ENCODE measurements around the gene FHL2.

FHL2 gene

GRCh38 chr2:105358593-105358992, 40.3 kb downstream of the FHL2 start:
- Histone ChIP-seq H3K36me3 (ENCODE audit: control insufficient read depth, insufficient read depth, low read length) (peaks cover 14% of the 10 kb centered on the region), H3K4me1 (ENCODE audit: control insufficient read depth, insufficient read depth, low read length) (no peaks in the 10 kb centered on the region), H3K27me3 (ENCODE audit: control insufficient read depth, insufficient read depth, low read length) (no peaks in the 10 kb centered on the region), H3K9ac (ENCODE audit: low read depth, low read length) (no peak overlapping the region), H3K4me3 (ENCODE audit: low read depth, low read length) (no peak overlapping the region), H3K9me3 (ENCODE audit: control insufficient read depth, insufficient read depth, low read length) (no peaks in the 10 kb centered on the region)

GRCh38 chr2:105357122-105357521, 41.7 kb downstream of the FHL2 start:
- Histone ChIP-seq H3K9me3 (ENCODE audit: control insufficient read depth, insufficient read depth, low read length) (no peaks in the 10 kb centered on the region), H3K27me3 (ENCODE audit: control insufficient read depth, insufficient read depth, low read length) (no peaks in the 10 kb centered on the region), H3K9ac (ENCODE audit: low read depth, low read length) (no peak overlapping the region), H3K36me3 (ENCODE audit: control insufficient read depth, insufficient read depth, low read length) (peaks cover 7% of the 10 kb centered on the region), H3K4me3 (ENCODE audit: low read depth, low read length) (no peak overlapping the region), H3K4me1 (ENCODE audit: control insufficient read depth, insufficient read depth, low read length) (no peaks in the 10 kb centered on the region)

- Histone ChIP-seq H3K36me3 (ENCODE audit: control insufficient read depth, insufficient read depth, low read length) (peaks cover 11% of the 10 kb centered on the region), H3K4me1 (ENCODE audit: control insufficient read depth, insufficient read depth, low read length) (no peaks in the 10 kb centered on the region), H3K27me3 (ENCODE audit: control insufficient read depth, insufficient read depth, low read length) (no peaks in the 10 kb centered on the region), H3K9ac (ENCODE audit: low read depth, low read length) (no peak overlapping the region), H3K4me3 (ENCODE audit: low read depth, low read length) (no peak overlapping the region), H3K9me3 (ENCODE audit: control insufficient read depth, insufficient read depth, low read length) (no peaks in the 10 kb centered on the region)
Measured at GRCh38 chr2:105344704-105345345, 54.0 kb downstream of the FHL2 start.

- Histone ChIP-seq H3K4me3 (ENCODE audit: low read depth, low read length) (no peak overlapping the region), H3K9me3 (ENCODE audit: control insufficient read depth, insufficient read depth, low read length) (no peaks in the 10 kb centered on the region), H3K27me3 (ENCODE audit: control insufficient read depth, insufficient read depth, low read length) (no peaks in the 10 kb centered on the region), H3K36me3 (ENCODE audit: control insufficient read depth, insufficient read depth, low read length) (peaks cover 5% of the 10 kb centered on the region), H3K4me1 (ENCODE audit: control insufficient read depth, insufficient read depth, low read length) (no peaks in the 10 kb centered on the region), H3K9ac (ENCODE audit: low read depth, low read length) (no peak overlapping the region)
Measured at GRCh38 chr2:105339414-105339813, 59.4 kb downstream of the FHL2 start.

GRCh38 chr2:105338020-105338385, 60.8 kb downstream of the FHL2 start:
- H3K27me3 ChIP-seq (ENCODE audit: control insufficient read depth, insufficient read depth, low read length) = no peaks in the 10 kb centered on the region
- no peaks in the 10 kb centered on the region for H3K9me3 ChIP-seq (ENCODE audit: control insufficient read depth, insufficient read depth, low read length)
- no peaks in the 10 kb centered on the region for H3K4me1 ChIP-seq (ENCODE audit: control insufficient read depth, insufficient read depth, low read length)
- peaks cover 5% of the 10 kb centered on the region for H3K36me3 ChIP-seq (ENCODE audit: control insufficient read depth, insufficient read depth, low read length)
- H3K9ac ChIP-seq (ENCODE audit: low read depth, low read length) = peak overlapping the region; percentile 99
- H3K4me3 ChIP-seq (ENCODE audit: low read depth, low read length) = peak overlapping the region; percentile 69

- Histone ChIP-seq H3K9me3 (ENCODE audit: control insufficient read depth, insufficient read depth, low read length) (no peaks in the 10 kb centered on the region), H3K4me3 (ENCODE audit: low read depth, low read length) (peak within 1 kb of the TSS; percentile 69), H3K4me1 (ENCODE audit: control insufficient read depth, insufficient read depth, low read length) (no peaks in the 10 kb centered on the region), H3K9ac (ENCODE audit: low read depth, low read length) (peak within 1 kb of the TSS; percentile 99), H3K36me3 (ENCODE audit: control insufficient read depth, insufficient read depth, low read length) (peaks cover 5% of the 10 kb centered on the region), H3K27me3 (ENCODE audit: control insufficient read depth, insufficient read depth, low read length) (no peaks in the 10 kb centered on the region)
Measured at GRCh38 chr2:105337122-105338019, 61.5 kb downstream of the FHL2 start, which contains the start of gene C2orf49. TSS of gene C2orf49 (plus strand) at chr2:105337540. CDS start at chr2:105337588, 48 bp downstream.

GRCh38 chr2:105336786-105337121, 62.1 kb downstream of the FHL2 start:
- H3K9me3 ChIP-seq (ENCODE audit: control insufficient read depth, insufficient read depth, low read length) = no peaks in the 10 kb centered on the region
- peak overlapping the region; percentile 99 for H3K9ac ChIP-seq (ENCODE audit: low read depth, low read length)
- no peaks in the 10 kb centered on the region for H3K4me1 ChIP-seq (ENCODE audit: control insufficient read depth, insufficient read depth, low read length)
- H3K4me3 ChIP-seq (ENCODE audit: low read depth, low read length) = peak overlapping the region; percentile 69
- peaks cover 5% of the 10 kb centered on the region for H3K36me3 ChIP-seq (ENCODE audit: control insufficient read depth, insufficient read depth, low read length)
- H3K27me3 ChIP-seq (ENCODE audit: control insufficient read depth, insufficient read depth, low read length) = no peaks in the 10 kb centered on the region

- no peak overlapping the region for H3K9ac ChIP-seq (ENCODE audit: low read depth, low read length)
- no peak overlapping the region for H3K4me3 ChIP-seq (ENCODE audit: low read depth, low read length)
- no peaks in the 10 kb centered on the region for H3K36me3 ChIP-seq (ENCODE audit: control insufficient read depth, insufficient read depth, low read length)
- no peaks in the 10 kb centered on the region for H3K9me3 ChIP-seq (ENCODE audit: control insufficient read depth, insufficient read depth, low read length)
- peaks cover 7% of the 10 kb centered on the region for H3K27me3 ChIP-seq (ENCODE audit: control insufficient read depth, insufficient read depth, low read length)
- H3K4me1 ChIP-seq (ENCODE audit: control insufficient read depth, insufficient read depth, low read length) = no peaks in the 10 kb centered on the region
Measured at GRCh38 chr2:105335469-105335868, 63.4 kb downstream of the FHL2 start.

GRCh38 chr2:105334211-105334610, 64.6 kb downstream of the FHL2 start:
- H3K9me3 ChIP-seq (ENCODE audit: control insufficient read depth, insufficient read depth, low read length) = no peaks in the 10 kb centered on the region
- peaks cover 3% of the 10 kb centered on the region for H3K4me1 ChIP-seq (ENCODE audit: control insufficient read depth, insufficient read depth, low read length)
- H3K27me3 ChIP-seq (ENCODE audit: control insufficient read depth, insufficient read depth, low read length) = peaks cover 9% of the 10 kb centered on the region
- H3K4me3 ChIP-seq (ENCODE audit: low read depth, low read length) = no peak overlapping the region
- H3K9ac ChIP-seq (ENCODE audit: low read depth, low read length) = no peak overlapping the region
- no peaks in the 10 kb centered on the region for H3K36me3 ChIP-seq (ENCODE audit: control insufficient read depth, insufficient read depth, low read length)

GRCh38 chr2:105330681-105331375, 68.0 kb downstream of the FHL2 start:
- peaks cover 9% of the 10 kb centered on the region for H3K27me3 ChIP-seq (ENCODE audit: control insufficient read depth, insufficient read depth, low read length)
- peaks cover 5% of the 10 kb centered on the region for H3K4me1 ChIP-seq (ENCODE audit: control insufficient read depth, insufficient read depth, low read length)
- no peaks in the 10 kb centered on the region for H3K36me3 ChIP-seq (ENCODE audit: control insufficient read depth, insufficient read depth, low read length)
- no peaks in the 10 kb centered on the region for H3K9me3 ChIP-seq (ENCODE audit: control insufficient read depth, insufficient read depth, low read length)
- no peak overlapping the region for H3K9ac ChIP-seq (ENCODE audit: low read depth, low read length)
- no peak overlapping the region for H3K4me3 ChIP-seq (ENCODE audit: low read depth, low read length)

GRCh38 chr2:105329561-105330495, 69.0 kb downstream of the FHL2 start, which contains the start of gene TGFBRAP1:
TSS of gene TGFBRAP1 (minus strand) at chr2:105329735. CDS start at chr2:105308301, 21,434 bp downstream.
- Histone ChIP-seq H3K4me1 (ENCODE audit: control insufficient read depth, insufficient read depth, low read length) (peaks cover 15% of the 10 kb centered on the region), H3K4me3 (ENCODE audit: low read depth, low read length) (peak within 1 kb of the TSS; percentile 84), H3K27me3 (ENCODE audit: control insufficient read depth, insufficient read depth, low read length) (peaks cover 9% of the 10 kb centered on the region), H3K9ac (ENCODE audit: low read depth, low read length) (peak within 1 kb of the TSS; percentile 83), H3K9me3 (ENCODE audit: control insufficient read depth, insufficient read depth, low read length) (no peaks in the 10 kb centered on the region), H3K36me3 (ENCODE audit: control insufficient read depth, insufficient read depth, low read length) (no peaks in the 10 kb centered on the region)
